SHP77 treated with DMSO at 0.1 percent for 48 hours (cell line): Measurements from ENCODE around the gene MAML1.
"Not testable (repeated sequence)": the region's sequence is repeated elsewhere in the genome, so short reads cannot be mapped to it uniquely, and the experiment has no call there.

Source experiments
- DNase-seq: peaks from one replicate; lab custom pipeline; 2025; lab: John Stamatoyannopoulos, UW

The MAML1 gene

GRCh38 chr5:179732918-179733771, 523 bp downstream of the MAML1 start:
- DNase-seq, result no peak

- no peak for DNase-seq
These were observed 1.1 kb downstream of the MAML1 start for GRCh38 chr5:179733772-179734126.

GRCh38 chr5:179734536-179735164, 2.0 kb downstream of the MAML1 start:
- no peak for DNase-seq

GRCh38 chr5:179738742-179739141, 6.1 kb downstream of the MAML1 start:
- DNase-seq, result no peak

GRCh38 chr5:179744106-179744505, 11.5 kb downstream of the MAML1 start:
- DNase-seq, result not testable (repeated sequence)

GRCh38 chr5:179746872-179747271, 14.2 kb downstream of the MAML1 start:
- DNase-seq, result no peak

- no peak for DNase-seq
These were observed 15.2 kb downstream of the MAML1 start for GRCh38 chr5:179747811-179748210.

GRCh38 chr5:179749857-179750508, 17.4 kb downstream of the MAML1 start:
- DNase-seq, result no peak

GRCh38 chr5:179753971-179754370, 21.3 kb downstream of the MAML1 start:
- no peak for DNase-seq

- DNase-seq, result no peak
These were observed 22.4 kb downstream of the MAML1 start for GRCh38 chr5:179755022-179755421.

GRCh38 chr5:179758955-179759354, 26.3 kb downstream of the MAML1 start:
- no peak for DNase-seq

GRCh38 chr5:179759581-179760551, 27.2 kb downstream of the MAML1 start:
- DNase-seq, result no peak

GRCh38 chr5:179762079-179762780, 29.6 kb downstream of the MAML1 start:
- DNase-seq, result no peak

- DNase-seq, result no peak
These were observed 30.2 kb downstream of the MAML1 start for GRCh38 chr5:179762781-179763176.

- peak; percentile 41 for DNase-seq
These were observed 30.8 kb downstream of the MAML1 start for GRCh38 chr5:179763215-179763945.

- DNase-seq, result no peak
These were observed 31.4 kb downstream of the MAML1 start for GRCh38 chr5:179764056-179764455.

GRCh38 chr5:179765400-179765799, 32.8 kb downstream of the MAML1 start:
- no peak for DNase-seq

GRCh38 chr5:179766021-179766725, 33.6 kb downstream of the MAML1 start:
- no peak for DNase-seq

GRCh38 chr5:179766726-179767455, 34.3 kb downstream of the MAML1 start:
- DNase-seq, result no peak
